Stimulated activated CD4-positive, alpha-beta T cell treated with anti-CD3 and anti-CD28 coated beads, Interleukin-15, amount 100 ng/mL, for 1 hour (primary cell): Measurements from ENCODE around the gene STARD8.
"Not testable (repeated sequence)": the region's sequence is repeated elsewhere in the genome, so short reads cannot be mapped to it uniquely, and the experiment has no call there.

Experiments used
- DNase-seq, 2 donors: peaks; one replicate each; pipeline ENCODE4 v3.0.0-alpha.2; 2020; ENCODE audit warnings: low read depth in 1 of 2, low spot score in 1 of 2

The STARD8 gene

DNA sequence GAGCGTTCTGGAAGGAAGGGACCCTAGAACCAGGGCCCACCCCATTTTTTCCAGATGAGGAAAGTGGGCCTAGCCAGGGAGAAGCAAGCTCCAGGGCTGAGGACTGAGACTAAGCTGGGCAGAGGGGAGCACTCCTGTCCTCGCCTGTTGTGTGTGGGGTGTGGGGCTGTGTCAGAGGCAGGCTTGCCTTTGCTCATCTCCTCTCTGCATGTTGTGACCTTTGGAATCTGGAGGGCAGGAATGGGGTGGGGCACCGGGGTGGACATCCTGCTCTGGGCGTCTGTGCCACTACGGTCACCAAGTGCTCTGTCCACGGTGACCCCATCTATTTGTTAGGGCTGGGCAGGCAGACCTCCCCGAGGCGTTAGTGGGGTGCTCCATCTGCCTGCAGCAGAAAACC is 41.5 kb downstream of the STARD8 start:
- not testable (repeated sequence) for DNase-seq

DNA sequence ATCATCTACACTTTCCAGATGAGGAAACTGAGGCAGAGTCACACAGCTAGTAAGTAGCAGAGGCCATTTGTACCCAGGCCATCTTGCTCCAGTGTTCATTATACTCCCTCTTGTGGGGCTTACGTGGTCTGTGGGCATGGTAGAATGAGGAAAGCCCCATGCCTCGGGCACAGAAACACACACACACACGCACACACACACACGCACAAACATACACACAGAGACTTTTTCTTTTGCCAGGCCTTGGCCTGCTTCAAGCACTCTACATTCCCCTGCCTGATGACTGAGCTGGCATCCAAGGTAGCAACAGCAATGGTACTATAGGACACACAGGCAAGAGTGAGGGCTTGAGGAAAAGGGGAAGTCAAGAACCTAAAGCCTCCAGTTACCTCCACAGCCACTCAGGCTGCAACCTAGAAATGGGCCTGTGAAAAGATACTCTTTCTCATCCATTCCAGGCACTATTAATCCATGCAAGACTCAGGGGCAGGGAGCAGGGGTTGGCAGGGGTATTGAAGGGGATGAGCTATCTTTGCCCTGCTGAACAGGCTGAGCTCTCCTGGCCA is 43.6 kb downstream of the STARD8 start:
- no peak for DNase-seq

DNA sequence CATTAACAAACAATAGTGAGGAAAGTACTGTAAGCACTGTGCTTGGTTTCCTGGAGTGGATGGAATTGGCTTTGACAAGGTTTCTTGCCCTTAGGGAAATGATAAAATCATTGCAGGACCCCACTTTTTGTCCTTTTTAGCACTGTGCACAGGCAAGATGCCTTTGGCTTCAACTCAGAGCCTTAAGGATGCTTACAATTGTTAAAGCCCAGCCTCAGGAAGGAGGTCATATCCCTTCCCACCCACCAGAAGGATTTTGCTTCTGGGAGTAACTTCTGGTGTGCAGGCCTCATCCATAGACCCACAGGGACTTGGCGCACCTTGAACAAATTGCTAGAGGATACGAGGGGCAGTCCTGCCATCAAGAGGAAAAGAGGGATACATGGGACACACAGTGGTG is 44.5 kb downstream of the STARD8 start:
- DNase-seq: no peak

DNA sequence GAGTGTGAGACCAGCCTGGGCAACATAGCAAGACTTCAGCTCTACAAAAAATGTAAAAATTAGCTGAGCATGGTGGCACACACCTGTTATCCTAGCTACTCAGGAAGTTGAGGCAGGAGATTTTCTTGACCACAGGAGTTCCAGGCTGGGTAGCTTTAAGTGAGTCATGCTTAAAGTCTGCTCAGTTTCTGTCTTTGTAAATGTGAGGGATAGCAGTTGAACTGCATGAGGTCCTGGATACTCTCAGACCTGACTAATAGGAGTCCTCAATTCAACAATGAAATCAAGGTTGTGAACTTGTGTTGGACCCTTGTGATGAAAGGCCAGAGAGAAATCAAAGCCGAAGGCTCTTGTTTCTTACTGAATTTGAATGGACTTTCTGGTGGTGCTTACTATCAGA is 45.2 kb downstream of the STARD8 start:
- DNase-seq: no peak

DNA sequence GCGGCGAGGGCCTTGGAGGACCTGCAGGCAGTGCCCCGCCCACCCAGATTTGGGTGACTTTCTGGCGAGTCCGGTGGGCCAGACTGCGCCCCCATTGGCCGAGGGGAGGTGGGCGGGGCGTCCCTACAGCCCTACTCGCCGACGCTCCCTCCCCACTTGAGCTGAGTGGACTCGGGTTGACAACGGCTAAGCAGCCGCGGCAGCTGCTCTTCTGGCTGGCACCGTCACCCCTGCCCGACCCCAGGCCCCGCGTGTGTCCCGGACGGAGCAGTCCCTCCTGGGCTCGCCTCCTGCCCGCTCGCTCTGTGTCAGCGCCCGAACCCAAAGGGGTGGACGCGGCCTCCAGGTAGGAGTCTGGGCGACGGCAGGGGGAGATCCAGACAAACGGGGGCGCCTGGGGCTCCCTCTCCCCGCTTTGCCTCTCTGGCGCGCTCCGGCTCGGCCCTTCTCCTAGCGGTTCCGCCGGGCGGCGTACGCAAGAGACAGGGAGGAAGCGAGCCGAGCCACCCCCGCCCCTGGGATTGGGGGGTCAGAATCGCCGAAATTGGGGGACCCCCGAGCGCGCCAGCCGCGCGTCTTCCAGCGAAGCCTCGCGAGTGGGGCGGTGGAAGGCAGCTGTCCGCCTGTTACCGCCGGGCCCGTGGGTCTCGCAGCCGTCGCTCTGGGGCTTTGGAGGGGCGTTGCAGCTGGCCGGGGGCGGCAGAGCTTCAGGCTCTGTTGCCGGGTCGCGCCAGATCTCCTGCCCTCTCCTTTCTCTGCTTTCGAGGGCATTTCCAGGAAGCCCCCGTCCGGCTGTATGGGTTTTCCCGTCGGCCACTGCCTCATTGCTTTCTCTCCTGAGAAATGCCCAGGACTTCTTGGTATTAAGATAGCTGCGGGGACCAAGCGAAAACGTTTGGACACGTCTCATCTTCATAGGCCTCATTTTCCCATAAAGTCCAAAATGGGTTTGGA is 46.3 kb downstream of the STARD8 start:
- no peak for DNase-seq

DNA sequence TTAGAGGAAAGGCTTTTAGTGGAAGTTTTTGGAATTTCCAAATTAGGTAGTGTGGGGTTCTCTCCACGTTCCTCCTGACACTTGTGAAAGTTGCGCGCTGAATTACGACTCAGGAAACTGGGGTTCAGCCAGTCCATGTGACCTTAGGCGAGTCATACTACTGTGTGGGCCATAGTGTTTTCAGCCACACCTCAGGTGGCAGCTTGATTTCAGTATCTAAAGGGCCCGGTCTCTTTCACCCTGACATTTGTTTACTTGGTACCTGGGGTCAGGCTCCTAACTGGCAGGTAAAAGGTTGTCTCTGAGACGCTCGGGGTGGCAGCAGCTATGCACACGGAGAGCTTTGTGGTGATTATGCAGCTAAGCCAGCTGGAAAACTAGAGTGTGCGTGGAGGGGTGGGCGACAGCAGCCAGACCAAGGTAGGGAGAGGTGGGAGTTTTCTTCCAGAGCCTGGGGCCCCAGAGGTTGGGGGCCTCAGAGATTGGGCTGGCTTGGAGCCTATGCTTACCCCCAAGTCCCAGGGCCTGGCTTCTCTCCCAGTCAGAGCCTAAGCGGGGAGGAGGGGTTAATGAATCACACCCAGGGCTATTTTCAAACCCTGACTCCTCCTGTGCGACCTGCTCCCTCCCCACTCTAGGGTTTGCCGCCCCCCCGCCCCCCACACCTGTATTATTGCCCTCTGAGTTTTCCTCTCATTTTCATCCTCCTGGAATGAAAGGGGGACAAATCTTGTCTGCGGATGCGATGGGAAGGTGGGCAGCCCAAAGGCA is 47.2 kb downstream of the STARD8 start:
- DNase-seq: no peak

DNA sequence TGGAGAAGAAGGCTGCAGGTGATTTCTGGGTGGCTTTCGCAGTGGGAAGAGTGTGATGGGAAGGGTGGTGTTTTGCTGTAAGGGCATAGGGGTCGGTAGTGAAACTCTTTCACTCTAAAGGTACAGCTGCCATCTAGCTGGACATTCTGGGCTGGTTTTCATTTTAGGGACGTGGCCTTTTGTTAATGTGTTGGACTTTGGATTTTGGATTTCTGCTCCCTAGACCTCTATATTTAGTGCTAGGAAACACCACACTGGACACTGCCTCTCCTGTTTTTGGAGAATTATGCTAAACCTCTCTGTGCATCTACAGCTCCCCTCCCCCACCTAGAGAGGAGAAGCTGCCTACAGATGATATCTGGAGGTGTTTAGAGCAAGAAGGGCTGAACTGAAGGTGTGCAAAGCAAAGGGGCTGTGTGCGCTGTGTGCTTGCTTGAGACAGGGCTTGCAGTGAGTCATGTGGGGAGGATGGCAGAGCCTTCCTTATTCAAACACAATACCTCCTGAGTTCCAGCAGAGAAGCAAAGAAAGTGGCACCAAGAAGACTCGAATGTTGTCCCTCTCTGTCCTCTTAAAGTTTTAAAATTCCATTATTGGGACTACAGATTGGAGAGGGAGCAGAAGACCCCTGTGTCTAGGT is 47.9 kb downstream of the STARD8 start:
- no peak for DNase-seq

DNA sequence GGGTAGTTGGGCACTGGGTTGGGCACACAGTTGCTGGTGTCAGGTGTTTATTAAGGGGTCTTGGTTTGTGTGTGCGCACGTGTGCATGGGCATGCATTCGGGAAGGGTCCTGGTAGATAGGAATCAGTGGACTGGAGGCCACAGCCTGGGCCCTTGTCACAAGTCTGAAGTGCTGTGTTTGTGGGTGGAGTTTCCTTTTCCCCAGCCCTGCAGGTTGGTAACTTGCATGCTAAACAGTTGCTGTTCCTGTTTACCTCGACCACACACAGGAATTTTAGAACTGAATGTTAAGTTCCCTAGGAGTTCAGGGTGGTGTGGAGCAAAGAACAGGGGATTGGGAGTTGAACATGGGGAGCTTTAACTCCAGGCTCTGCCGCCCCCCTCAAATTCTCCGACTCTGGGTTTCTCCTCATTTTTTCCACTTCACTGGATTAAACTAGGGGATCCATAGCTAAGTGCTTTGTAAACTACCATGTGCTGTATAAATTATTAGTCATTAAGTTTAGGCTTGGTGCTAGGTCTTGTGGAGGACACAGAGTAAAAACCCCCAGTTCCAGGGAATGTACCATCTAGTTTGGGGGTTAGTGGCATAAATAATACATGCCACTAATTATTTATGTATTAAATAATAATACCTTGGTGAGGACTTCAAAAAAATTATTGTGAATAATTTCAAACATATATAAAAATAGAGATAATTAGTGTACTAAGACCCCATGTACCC is 49.0 kb downstream of the STARD8 start:
- no peak for DNase-seq

DNA sequence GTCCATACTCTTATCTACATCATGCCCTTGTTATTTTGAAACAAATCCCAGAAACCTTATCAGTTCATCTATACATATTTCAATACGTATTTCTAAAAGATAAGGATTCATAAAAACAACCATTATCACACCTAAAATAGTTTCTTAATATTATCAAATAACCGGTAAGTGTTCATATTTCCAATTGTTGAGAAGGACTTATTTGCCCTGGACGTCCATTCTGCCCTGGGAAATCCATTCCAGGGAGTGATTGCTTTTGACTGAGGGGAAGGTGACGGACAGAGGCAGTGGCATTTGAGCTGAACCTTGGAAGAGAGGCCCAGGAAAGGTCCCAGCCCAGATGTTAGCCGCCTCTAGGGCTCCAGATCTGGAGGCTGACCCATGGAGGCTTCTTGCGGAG is 49.6 kb downstream of the STARD8 start:
- no peak for DNase-seq

DNA sequence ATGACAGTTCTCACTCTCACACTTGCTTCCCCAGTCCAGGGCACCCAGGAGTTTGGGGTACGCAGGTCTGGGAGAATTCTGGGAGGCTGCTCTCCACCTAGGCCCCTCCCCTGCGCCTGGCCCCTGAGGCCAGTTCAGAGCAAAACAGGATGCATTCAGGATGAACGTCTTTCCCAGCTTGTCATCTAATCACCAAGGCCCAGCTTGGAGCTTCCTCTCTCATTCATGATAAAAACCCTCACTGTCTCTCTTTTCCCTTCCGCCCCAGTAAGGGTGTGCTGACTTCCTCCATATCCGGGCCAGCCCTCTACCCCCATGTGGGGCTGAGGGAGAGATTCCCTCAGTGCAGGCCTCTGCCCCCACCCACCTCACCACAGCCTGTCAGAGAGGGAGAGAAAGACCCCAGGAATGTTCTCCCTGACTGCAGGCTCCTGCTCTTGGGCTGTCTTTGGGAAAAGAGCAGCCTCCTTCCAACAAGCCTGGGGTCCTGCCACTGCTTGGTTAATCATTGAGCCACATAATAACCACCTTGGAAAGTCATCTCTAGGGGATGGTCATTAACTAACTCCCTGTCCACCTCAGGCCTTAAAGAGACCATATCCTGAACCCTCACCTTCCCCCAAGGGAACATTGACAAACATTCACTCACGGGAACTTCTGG is 50.1 kb downstream of the STARD8 start:
- no peak for DNase-seq

DNA sequence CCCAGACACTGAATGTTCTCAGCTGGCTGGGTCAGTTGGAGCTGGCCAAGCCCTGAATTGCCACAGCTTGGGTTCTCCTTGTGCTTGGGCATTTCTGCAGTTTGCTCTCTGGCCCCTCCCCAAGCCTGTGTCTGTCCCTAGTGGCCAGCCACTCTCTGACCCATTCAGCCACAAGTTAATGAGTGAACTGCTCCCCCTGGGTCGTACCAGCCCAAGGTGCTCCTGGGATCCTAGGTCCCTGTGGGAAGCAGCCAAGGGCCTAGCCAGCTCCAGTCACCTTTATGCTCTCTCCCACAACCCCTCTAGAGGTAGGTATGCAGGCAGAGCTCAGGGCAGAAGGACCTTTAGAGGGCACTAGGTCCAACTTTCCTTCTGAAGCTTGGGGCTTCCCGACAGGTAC is 51.5 kb downstream of the STARD8 start:
- no peak for DNase-seq

DNA sequence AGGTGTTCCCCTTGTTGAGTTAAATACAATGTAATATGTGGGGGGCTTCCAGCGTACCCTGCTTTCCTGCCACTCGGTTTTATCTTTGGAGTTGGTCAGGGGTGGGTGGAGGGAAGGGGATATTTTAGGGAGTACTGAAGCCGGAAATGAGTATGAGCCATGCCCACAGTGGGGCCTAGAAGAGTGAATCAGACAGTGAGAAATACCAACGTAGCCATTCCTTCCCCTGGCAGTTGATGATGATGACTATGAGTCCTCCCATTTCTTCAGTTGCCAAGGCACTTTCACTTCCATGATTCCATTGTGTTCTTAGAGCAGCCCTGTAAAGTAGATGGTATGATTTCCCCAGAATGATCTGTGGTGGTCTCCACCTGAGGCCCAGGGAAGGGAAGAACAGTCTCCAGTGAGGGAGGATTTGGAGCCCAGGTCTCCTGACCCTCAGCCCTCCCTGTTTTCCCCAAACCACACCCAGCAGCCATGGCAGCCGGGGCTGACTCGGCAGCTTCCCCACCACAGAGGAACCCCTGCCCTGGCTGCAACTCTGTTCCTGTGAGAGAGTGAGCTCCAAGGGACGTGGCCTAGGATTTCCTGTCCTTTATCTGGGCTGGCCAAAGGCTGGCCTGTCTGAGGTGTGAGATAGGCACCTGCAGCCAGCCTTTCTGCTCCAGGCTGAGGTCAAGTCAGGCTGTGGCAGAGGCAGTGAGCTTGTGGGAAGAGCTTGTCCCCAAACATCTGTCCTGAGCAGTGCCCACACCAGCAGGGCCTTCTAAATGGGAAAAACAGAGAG is 52.7 kb downstream of the STARD8 start:
- no peak for DNase-seq

DNA sequence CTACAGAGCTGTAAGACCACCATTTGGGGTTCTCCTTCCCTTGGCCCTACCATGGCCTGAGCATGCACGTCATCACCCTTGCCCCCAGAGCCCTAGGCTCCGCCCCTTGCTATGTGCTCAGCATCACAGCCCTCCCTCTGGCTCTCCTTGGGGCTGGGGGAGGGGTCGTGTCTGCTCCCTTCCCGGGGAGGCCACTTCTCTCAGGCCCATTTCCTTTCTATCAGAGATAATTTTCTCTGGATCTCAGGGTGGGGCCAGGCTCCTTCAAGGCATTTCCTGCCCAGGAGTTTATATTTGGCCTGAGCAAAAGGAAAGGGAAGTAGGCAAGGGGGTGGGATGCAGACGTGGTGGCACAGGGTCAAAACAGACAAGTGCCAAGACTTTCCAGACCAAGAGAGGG is 55.9 kb downstream of the STARD8 start:
- DNase-seq: no peak

DNA sequence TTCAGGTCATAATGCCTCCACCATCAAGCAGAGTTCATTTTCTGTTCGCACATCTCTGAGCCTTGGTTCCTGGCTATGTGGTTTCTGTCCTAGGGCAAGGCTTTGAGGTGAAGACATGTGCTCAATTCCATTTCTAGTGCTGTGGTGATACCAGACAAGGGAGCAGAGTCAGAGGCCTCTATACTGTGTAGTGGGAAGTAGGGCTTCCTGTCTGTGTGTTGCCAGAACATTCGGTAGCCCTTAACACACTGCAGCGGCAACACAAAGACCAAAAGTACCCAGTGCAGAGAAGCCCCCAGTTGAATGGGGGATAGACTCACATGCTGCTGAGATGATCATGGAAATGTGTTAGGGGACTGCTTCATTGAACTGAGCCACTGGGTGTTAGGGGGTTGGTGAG is 56.4 kb downstream of the STARD8 start:
- no peak for DNase-seq

DNA sequence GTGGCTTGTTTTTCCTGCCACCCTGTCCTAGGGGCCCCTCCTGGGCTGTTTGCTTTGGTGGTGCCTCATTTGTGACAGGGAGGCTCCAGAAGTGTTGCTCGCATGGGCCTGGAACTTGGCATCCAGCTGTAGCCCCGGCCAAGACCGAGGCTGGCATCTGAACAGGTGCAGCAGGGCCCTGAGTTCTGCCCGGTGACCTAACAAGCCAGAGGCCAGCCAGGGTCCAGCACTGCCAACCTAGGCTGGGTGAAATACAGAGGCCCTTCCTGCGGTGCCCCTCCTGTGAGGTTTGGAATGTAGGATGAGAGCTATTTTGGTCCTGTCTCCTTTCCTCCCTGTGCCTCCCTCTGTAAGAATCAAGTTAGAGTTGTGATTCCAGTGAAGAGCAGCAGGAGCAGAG is 58.5 kb downstream of the STARD8 start:
- DNase-seq: no peak

DNA sequence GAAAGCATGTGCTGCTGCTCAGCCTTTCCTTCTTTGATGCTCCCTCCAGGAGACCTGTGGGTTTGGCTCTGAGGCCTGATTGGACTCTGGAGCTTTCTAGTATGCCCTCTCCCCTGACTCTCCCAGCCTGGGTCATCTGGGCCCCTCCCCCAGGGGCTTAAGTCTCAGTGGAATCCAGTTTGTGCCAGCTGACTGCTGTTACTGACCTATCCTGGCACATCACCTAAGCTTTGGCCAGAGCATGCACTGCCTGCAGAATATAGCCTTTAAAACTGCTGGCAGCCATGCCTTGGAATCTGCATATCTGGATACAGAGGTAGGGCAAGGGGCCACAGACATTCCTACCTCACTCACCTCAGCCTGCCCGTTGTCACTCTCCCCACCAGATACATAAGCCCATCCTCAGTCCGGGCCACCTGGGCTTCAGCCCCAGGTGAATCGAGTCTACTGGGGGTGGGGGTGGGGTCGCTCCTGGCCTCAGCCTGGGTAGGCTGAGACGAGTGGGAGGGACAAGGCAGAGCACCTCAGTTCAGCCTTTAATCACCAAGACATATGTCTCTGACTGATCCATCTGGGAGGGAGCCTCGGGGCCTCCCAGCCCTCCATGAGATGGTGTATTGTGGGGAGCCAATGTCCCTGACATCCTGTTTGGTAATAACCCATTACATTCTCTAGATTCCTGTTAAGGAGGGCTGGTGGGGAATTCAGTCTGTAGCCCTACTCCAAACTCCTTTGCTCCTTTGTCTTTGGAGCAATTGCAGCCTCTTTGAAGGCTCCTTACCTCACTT is 61.2 kb downstream of the STARD8 start:
- DNase-seq: no peak

DNA sequence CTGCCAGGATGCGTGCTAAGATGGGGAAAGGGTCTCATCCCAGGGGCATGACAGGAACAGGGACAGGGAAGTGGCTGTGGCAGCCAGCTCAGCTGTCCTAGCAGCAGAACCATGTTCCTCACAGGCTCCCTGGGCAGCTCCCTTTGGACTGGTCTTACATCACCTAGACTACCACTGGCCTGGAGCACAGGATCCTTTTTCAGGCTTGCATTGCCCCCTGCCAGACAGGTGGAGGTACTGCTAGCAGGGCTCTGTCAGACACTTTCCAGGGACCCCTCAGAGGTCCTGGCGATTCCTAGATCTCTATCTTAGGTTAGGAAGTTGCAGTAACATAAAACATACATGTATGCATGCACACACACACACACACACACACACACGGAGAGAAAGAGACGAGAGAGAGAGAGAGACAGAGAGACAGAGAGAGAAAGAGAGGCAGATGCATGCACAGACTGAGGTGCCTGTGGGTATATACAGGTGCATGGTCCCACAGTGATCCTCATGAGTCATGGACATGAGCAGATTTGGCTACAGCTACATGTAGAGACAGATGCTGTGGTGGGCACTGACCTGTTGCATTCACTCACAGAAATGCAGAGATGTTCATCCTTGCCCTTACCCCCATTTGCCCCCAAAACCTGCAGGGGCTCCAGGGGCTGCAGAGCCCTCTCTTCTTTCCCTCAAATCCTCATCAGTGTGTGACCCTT is 63.6 kb downstream of the STARD8 start:
- DNase-seq: no peak

DNA sequence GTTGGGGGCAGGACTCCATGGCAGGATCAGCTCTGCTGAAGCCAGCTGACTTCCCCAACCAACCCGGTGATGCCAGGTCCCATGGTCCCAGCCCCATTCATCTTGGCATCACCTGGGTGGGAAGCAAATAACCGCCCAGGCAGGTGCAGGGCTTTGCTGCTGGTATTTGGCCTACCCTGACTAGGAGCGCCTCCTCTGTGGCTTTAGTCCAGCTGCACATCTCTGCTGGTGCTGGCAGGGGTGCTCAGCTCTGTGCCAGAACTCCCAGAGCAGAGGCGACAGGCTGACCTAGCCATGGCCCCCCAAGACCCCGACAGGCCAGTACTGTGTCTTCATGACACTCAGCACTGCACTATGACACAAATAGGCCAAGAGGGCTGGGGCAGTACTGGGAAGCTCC is 64.4 kb downstream of the STARD8 start:
- DNase-seq: no peak
